H1 (cell line): ENCODE results near the gene SLC25A48. TPM values are rescaled to one million over a fixed set of nuclear protein-coding genes. Genes with fewer than 3 reads are reported as not detected.

ENCODE experiments used
- CTCF ChIA-PET: fragments of 300-600 bp; sonication (Branson Sonifier 250); formaldehyde crosslinking; loops from one replicate; lab custom pipeline; 2021; ENCODE audit not compliant: partially characterized antibody; lab: Charles Lee
- POLR2A ChIA-PET: fragments of 300-600 bp; sonication (Branson Sonifier 250); formaldehyde crosslinking; loops from one replicate; lab custom pipeline; 2021; ENCODE audit warnings: inconsistent platforms; ENCODE audit not compliant: partially characterized antibody; lab: Charles Lee
- DNase-seq, 2 experiments: peaks; one replicate each; pipeline versions ENCODE4 v3.0.0 to v3.0.0-alpha.2; 2010 to 2022; ENCODE audit warnings: low spot score in 2 of 2, low read depth in 1 of 2, mixed read lengths in 1 of 2
- FAIRE-seq: peaks from 2 replicates; lab custom pipeline; 2011; peaks lifted over from hg19 to GRCh38; lab: Jason Lieb, UNC
- H2AFZ ChIP-seq: 2 replicates; pipeline ENCODE4 v1.8.1; 2012; ENCODE audit warnings: low read length, inconsistent platforms
- H2AK5ac ChIP-seq: 2 replicates; pipeline ENCODE4 v1.6.1; 2013; ENCODE audit warnings: low read depth, low read length
- H2BK120ac ChIP-seq: replicated peaks from 2 replicates; pipeline ENCODE3; 2013; ENCODE audit warnings: low read depth, low read length, inconsistent platforms
- H2BK12ac ChIP-seq: 2 replicates; pipeline ENCODE4 v1.6.1; 2013; ENCODE audit warnings: low read depth, low read length
- H2BK15ac ChIP-seq: 2 replicates; pipeline ENCODE4 v1.6.1; 2013; ENCODE audit warnings: low read length
- H2BK20ac ChIP-seq: 2 replicates; pipeline ENCODE4 v1.6.1; 2013; ENCODE audit warnings: low read length
- H2BK5ac ChIP-seq: 2 replicates; pipeline ENCODE4 v1.6.1; 2013; ENCODE audit warnings: low read depth, low read length
- H3K14ac ChIP-seq: 2 replicates; pipeline ENCODE4 v1.6.1; 2013; ENCODE audit warnings: inconsistent platforms; ENCODE audit not compliant: insufficient read length
- H3K18ac ChIP-seq: 2 replicates; pipeline ENCODE4 v1.6.1; 2013; ENCODE audit warnings: low read length; ENCODE audit errors: extremely low read depth
- H3K23ac ChIP-seq: 2 replicates; pipeline ENCODE4 v1.6.1; 2013; ENCODE audit warnings: inconsistent platforms; ENCODE audit not compliant: insufficient read length
- H3K23me2 ChIP-seq: 2 replicates; pipeline ENCODE4 v1.6.1; 2013; ENCODE audit warnings: low read depth, low read length
- H3K27ac ChIP-seq: 2 replicates; pipeline ENCODE4 v1.6.1; 2011; ENCODE audit warnings: low read depth, low read length, inconsistent platforms
- H3K27me3 ChIP-seq, 4 experiments: replicated peaks in 1 of 4; 1 replicate in 1 of 4; 2 replicates in 3 of 4; pipeline versions ENCODE4 v1.6.1 to v1.8.1; 2011 to 2013; ENCODE audit warnings: low read length in 3 of 4, mild to moderate bottlenecking in 3 of 4, inconsistent platforms in 2 of 4, mixed read lengths in 2 of 4, moderate library complexity in 1 of 4; ENCODE audit not compliant: control insufficient read depth in 3 of 4, insufficient read depth in 3 of 4; ENCODE audit errors: extremely low read depth in 1 of 4
- H3K36me3 ChIP-seq, 4 experiments: 2 replicates each; pipeline versions ENCODE4 v1.6.1 to v1.8.1; 2011 to 2013; ENCODE audit warnings: mild to moderate bottlenecking in 4 of 4, low read length in 3 of 4, moderate library complexity in 2 of 4, control low read depth in 1 of 4, inconsistent platforms in 1 of 4; ENCODE audit not compliant: insufficient read depth in 4 of 4, control insufficient read depth in 2 of 4
- H3K4ac ChIP-seq: replicated peaks from 2 replicates; pipeline ENCODE3; 2013; ENCODE audit warnings: low read length, low read depth, mixed read lengths, inconsistent platforms; ENCODE audit not compliant: insufficient read length
- H3K4me1 ChIP-seq, 4 experiments: replicated peaks in 1 of 4; 1 replicate in 1 of 4; 2 replicates in 3 of 4; pipeline versions ENCODE4 v1.6.1 to v1.8.1; 2011 to 2013; ENCODE audit warnings: low read length in 3 of 4, inconsistent platforms in 2 of 4, mixed read lengths in 1 of 4; ENCODE audit not compliant: insufficient read depth in 4 of 4, control insufficient read depth in 3 of 4
- H3K4me2 ChIP-seq, 2 experiments: 2 replicates each; pipeline versions ENCODE4 v1.6.1 to v1.8.1; 2011 to 2013; ENCODE audit warnings: low read depth in 2 of 2, low read length in 2 of 2, control low read depth in 1 of 2, inconsistent platforms in 1 of 2, mild to moderate bottlenecking in 1 of 2; ENCODE audit not compliant: insufficient read depth in 1 of 2
- H3K4me3 ChIP-seq, 4 experiments: fragments of 200-600, 300-600 bp in 1 of 4; sonication (generic), shearing (Covaris generic), sonication (Bioruptor Twin) in 1 of 4; 2 replicates each; pipeline versions ENCODE4 v1.5.1 to v1.8.1; 2011 to 2016; ENCODE audit warnings: low read length in 4 of 4, low read depth in 3 of 4, control low read depth in 2 of 4, inconsistent platforms in 2 of 4, mild to moderate bottlenecking in 2 of 4, mixed read lengths in 1 of 4, moderate library complexity in 1 of 4; ENCODE audit not compliant: insufficient read depth in 2 of 4; ENCODE audit errors: extremely low read depth in 1 of 4
- H3K56ac ChIP-seq: replicated peaks from 2 replicates; pipeline ENCODE3; 2013; ENCODE audit warnings: low read depth, mild to moderate bottlenecking, mixed read lengths, low read length, inconsistent platforms; ENCODE audit not compliant: insufficient read length
- H3K79me1 ChIP-seq: 2 replicates; pipeline ENCODE4 v1.6.1; 2013; ENCODE audit warnings: low read depth, low read length, control low read depth
- H3K79me2 ChIP-seq, 2 experiments: 2 replicates each; pipeline versions ENCODE4 v1.6.1 to v1.8.1; 2012 to 2013; ENCODE audit warnings: low read length in 2 of 2, mild to moderate bottlenecking in 2 of 2, inconsistent platforms in 1 of 2; ENCODE audit not compliant: insufficient read depth in 2 of 2, control insufficient read depth in 1 of 2
- H3K9ac ChIP-seq, 4 experiments: replicated peaks in 1 of 4; 1 replicate in 1 of 4; 2 replicates in 3 of 4; pipeline versions ENCODE4 v1.6.1 to v1.8.1; 2011 to 2013; ENCODE audit warnings: low read depth in 3 of 4, low read length in 3 of 4, control low read depth in 2 of 4, mild to moderate bottlenecking in 2 of 4, moderate library complexity in 2 of 4, inconsistent platforms in 1 of 4; ENCODE audit errors: extremely low read depth in 1 of 4
- H3K9me3 ChIP-seq, 2 experiments: 2 replicates each; pipeline versions ENCODE4 v1.6.1 to v1.8.1; 2012 to 2013; ENCODE audit warnings: mild to moderate bottlenecking in 2 of 2, moderate library complexity in 2 of 2, control low read depth in 1 of 2, inconsistent platforms in 1 of 2, low read depth in 1 of 2, low read length in 1 of 2, mixed read lengths in 1 of 2; ENCODE audit not compliant: insufficient read depth in 2 of 2
- H4K20me1 ChIP-seq, 2 experiments: replicated peaks in 1 of 2; 2 replicates each; pipeline versions ENCODE3 to v1.8.1; 2011 to 2013; ENCODE audit warnings: inconsistent platforms in 2 of 2, low read length in 2 of 2, mild to moderate bottlenecking in 1 of 2; ENCODE audit not compliant: insufficient read depth in 2 of 2, control insufficient read depth in 1 of 2
- H4K5ac ChIP-seq: 2 replicates; pipeline ENCODE4 v1.6.1; 2013; ENCODE audit warnings: low read length, low read depth, mixed read lengths, inconsistent platforms; ENCODE audit not compliant: insufficient read length
- H4K8ac ChIP-seq: 2 replicates; pipeline ENCODE4 v1.8.0; 2013; ENCODE audit warnings: mild to moderate bottlenecking, moderate library complexity, low read length, inconsistent platforms; ENCODE audit not compliant: insufficient read depth; ENCODE audit errors: extremely low read depth
- H4K91ac ChIP-seq: replicated peaks from 2 replicates; pipeline ENCODE3; 2013; ENCODE audit warnings: low read length, mixed read lengths, inconsistent platforms; ENCODE audit not compliant: insufficient read length
- ATF2 ChIP-seq: IDR thresholded peaks from 2 replicates; pipeline ENCODE4 v1.6.1; 2012; ENCODE audit warnings: low read length, inconsistent platforms
- BACH1 ChIP-seq: IDR thresholded peaks from 2 replicates; pipeline ENCODE4 v1.6.1; 2012; ENCODE audit warnings: low read length, improper control_type of control experiment
- CEBPB ChIP-seq: IDR thresholded peaks from 2 replicates; pipeline ENCODE4 v1.6.1; 2012; ENCODE audit warnings: low read depth, low read length
- CHD2 ChIP-seq: IDR thresholded peaks from 2 replicates; pipeline ENCODE4 v1.6.1; 2012; ENCODE audit warnings: low read length, improper control_type of control experiment
- CTBP2 ChIP-seq: IDR thresholded peaks from 2 replicates; pipeline ENCODE4 v1.7.0; 2011; ENCODE audit warnings: borderline replicate concordance, mild to moderate bottlenecking, moderate library complexity, mixed read lengths, low read length; ENCODE audit not compliant: insufficient read depth, insufficient read length
- KDM4A ChIP-seq: IDR thresholded peaks from one replicate; pipeline ENCODE4 v1.7.1; 2012; ENCODE audit warnings: low read depth, mild to moderate bottlenecking, moderate library complexity, low read length, inconsistent platforms; ENCODE audit not compliant: severe bottlenecking
- KDM5A ChIP-seq: fragments of 200-600 bp; IDR thresholded peaks from 2 replicates; pipeline ENCODE4 v1.7.1; 2012; ENCODE audit warnings: mild to moderate bottlenecking, low read length, inconsistent platforms, mixed read lengths
- POU5F1 ChIP-seq: IDR thresholded peaks from 2 replicates; pipeline ENCODE4 v1.6.1; 2011; ENCODE audit warnings: low read depth, mild to moderate bottlenecking, low read length, moderate library complexity
- RBBP5 ChIP-seq: IDR thresholded peaks from 2 replicates; pipeline ENCODE4 v1.7.1; 2012; ENCODE audit warnings: low read depth, mild to moderate bottlenecking, inconsistent platforms, low read length, moderate library complexity, borderline replicate concordance
- RNF2 ChIP-seq: fragments of 200-900, 300-1000 bp; sonication (generic); IDR thresholded peaks from 2 replicates; pipeline ENCODE4 v1.7.1; 2016; ENCODE audit warnings: borderline replicate concordance, low read depth, mild to moderate bottlenecking, antibody characterized with exemption, low read length; ENCODE audit not compliant: poor library complexity, severe bottlenecking; ENCODE audit errors: missing control alignments
- SIN3A ChIP-seq, 2 experiments: IDR thresholded peaks in 1 of 2; conservative IDR thresholded peaks in 1 of 2; 2 replicates each; pipeline ENCODE4 v1.6.1; 2011 to 2012; ENCODE audit warnings: low read length in 2 of 2, improper control_type of control experiment in 1 of 2, low read depth in 1 of 2, mild to moderate bottlenecking in 1 of 2
- TEAD4 ChIP-seq: IDR thresholded peaks from 2 replicates; pipeline ENCODE4 v1.6.1; 2012; ENCODE audit warnings: low read depth, low read length, inconsistent platforms, mixed read lengths
- WGBS, 2 experiments: shearing (Covaris generic) in 1 of 2; methylation state at CpG; one replicate each; pipeline versions ENCODE4 v1.1.6 to v1.1.7; 2013 to 2015; ENCODE audit warnings: low lambda C conversion rate in 2 of 2, mixed read lengths in 2 of 2, inconsistent platforms in 1 of 2, low coverage in 1 of 2, missing lambda C conversion rate in 1 of 2; ENCODE audit not compliant: insufficient replicate concordance in 2 of 2, insufficient coverage in 1 of 2, insufficient read length in 1 of 2; ENCODE audit errors: extremely low coverage in 1 of 2, missing lambda C conversion rate in 1 of 2; 5-methylcytosine and 5-hydroxymethylcytosine counted together
- polyA plus RNA-seq, 7 experiments: library from polyadenylated mRNA; depleted of rRNA in 3 of 7; stranded (reverse) in 5 of 7; unstranded in 2 of 7; fragments of >200 nt in 5 of 7; fragments of 200-250 nt in 2 of 7; gene quantifications; 1 replicate in 5 of 7; 2 replicates in 1 of 7; 4 replicates in 1 of 7; pipeline versions ENCODE4 v1.2.1 to v1.2.3, GENCODE V29; 2011 to 2013; ENCODE audit warnings: missing spikeins in 2 of 7, mixed read lengths in 2 of 7
- total RNA-seq: library from RNA; stranded (reverse); fragmentation: NEBNext Ultra II Directional; extraction: Animal tissue kit (Norgen Biotek cat#: 25700); gene quantifications from 2 replicates; pipeline ENCODE4 v1.2.1, GENCODE V29; 2021

Gene SLC25A48
- total and polyA plus RNA-seq, 2 of the 8 experiments (the other 6 are each of a cell fraction or from before 2014, with no cell fraction given), result 1.3 to 1.8 TPM

GRCh38 chr5:135878156-135878620 is 43.7 kb downstream of the SLC25A48 start:
- no peaks in the 10 kb centered on the region for H3K79me1 ChIP-seq
- H3K23ac ChIP-seq, result no peak overlapping the region
- H2BK120ac ChIP-seq, result no peak overlapping the region
- CTCF ChIA-PET, result interaction anchor here (1.0 to 3.6 kb wide), 10 partner anchors 10 to 412 kb away, joined by 3 to 18 read pairs (median 6); no protein-coding TSS in a partner anchor
- H3K56ac ChIP-seq, result no peak overlapping the region
- H3K4me3 ChIP-seq, result no peak overlapping the region
- no peak overlapping the region for H4K5ac ChIP-seq
- H2BK20ac ChIP-seq, result no peak overlapping the region
- H3K4me1 ChIP-seq, result peaks cover 3 to 5% (median 4%) of the 10 kb centered on the region in 4 experiments; a peak in 6 of 7 replicates
- no peak overlapping the region for H4K91ac ChIP-seq
- H3K27ac ChIP-seq, result no peak overlapping the region
- DNase-seq (no peak), FAIRE-seq (no peak)
- no peak overlapping the region for H2BK12ac ChIP-seq
- TF ChIP-seq CEBPB (no peak), KDM5A (no peak), ATF2 (no peak), CTBP2 (no peak), KDM4A (no peak), POU5F1 (no peak), TEAD4 (no peak), RNF2 (no peak), SIN3A (conservative IDR thresholded peaks at IDR 0.05 in 1 of 2, IDR thresholded peaks at IDR 0.05 in 1 of 2; ENCODE audit: low read depth in 1 of 2, low read length in 2 of 2) (no peak), BACH1 (no peak), CHD2 (no peak), RBBP5 (no peak)
- H3K4ac ChIP-seq, result no peak overlapping the region
- no peak overlapping the region for H3K9ac ChIP-seq
- no peak overlapping the region for H3K18ac ChIP-seq
- H4K8ac ChIP-seq, result no peak overlapping the region
- H3K9me3 ChIP-seq, result no peaks in the 10 kb centered on the region
- 94% methylated on average over 4 of the region's 4 CpGs; no CpG with 5 or more reads in 1 of the 2 experiments for WGBS, 2 experiments
- no peaks in the 10 kb centered on the region for H3K36me3 ChIP-seq
- no peak overlapping the region for H3K14ac ChIP-seq
- H3K4me2 ChIP-seq, result no peak overlapping the region
- no peaks in the 10 kb centered on the region for H3K27me3 ChIP-seq
- H2BK15ac ChIP-seq, result no peak overlapping the region
- POLR2A ChIA-PET, result no interaction called here
- no peak overlapping the region for H2AFZ ChIP-seq
- H2BK5ac ChIP-seq, result no peak overlapping the region
- no peaks in the 10 kb centered on the region; the same call in 1 of the 2 replicates for H3K23me2 ChIP-seq
- H3K79me2 ChIP-seq, result no peaks in the 10 kb centered on the region
- no peak overlapping the region for H2AK5ac ChIP-seq
- no peaks in the 10 kb centered on the region for H4K20me1 ChIP-seq
